HepG2 (cell line): Measurements from ENCODE around the gene C1QB. TPM values are rescaled to one million over a fixed set of nuclear protein-coding genes. Genes with fewer than 3 reads are reported as not detected.

Experiments used
- ATAC-seq: fragments of 200-7000 bp; cut with Tn5 transposase; 3 replicates; pipeline ENCODE4 v1.9.1; 2020; ENCODE audit warnings: mild to moderate bottlenecking, moderate library complexity
- BruUV-seq: library from RNA; stranded (reverse); fragments of 400-500 nt; replicated peaks from 2 replicates; lab custom pipeline; 2021; lab: Mats Ljungman, UMichigan
- CTCF ChIA-PET: fragments of 300-600 bp; formaldehyde crosslinking; extraction: SDS; loops from one replicate; lab custom pipeline; 2021; ENCODE audit warnings: low total read pairs, inconsistent platforms, low intra/inter-chr PET ratio; lab: Yijun Ruan, JAX
- POLR2A ChIA-PET: fragments of 350-600 bp; sonication (Branson Sonifier 250); formaldehyde crosslinking; loops from one replicate; lab custom pipeline; 2020; ENCODE audit warnings: antibody characterized with exemption, inconsistent platforms; lab: Yijun Ruan, JAX
- DNase-seq: peaks from one replicate; pipeline ENCODE4 v3.0.0-alpha.2; 2015; ENCODE audit warnings: low spot score
- FAIRE-seq: peaks from 3 replicates; lab custom pipeline; 2011; peaks lifted over from hg19 to GRCh38; lab: Jason Lieb, UNC
- H2AFZ ChIP-seq: one replicate; pipeline ENCODE4 v1.6.1; 2011; ENCODE audit warnings: low read length, inconsistent platforms
- H3K27ac ChIP-seq: fragments of 300-600 bp; 3 replicates; pipeline ENCODE4 v1.8.0; 2011; ENCODE audit warnings: mixed run types, mild to moderate bottlenecking, mixed read lengths, low read length, inconsistent platforms; ENCODE audit not compliant: insufficient read depth; ENCODE audit errors: extremely low read length
- H3K27me3 ChIP-seq, 2 experiments: fragments of 200-600 bp in 1 of 2; 2 replicates in 1 of 2; 3 replicates in 1 of 2; pipeline versions ENCODE4 v1.6.0 to v1.8.0; 2011; ENCODE audit warnings: low read length in 2 of 2, mild to moderate bottlenecking in 2 of 2, moderate library complexity in 2 of 2, inconsistent platforms in 1 of 2; ENCODE audit not compliant: insufficient read depth in 2 of 2, control insufficient read depth in 1 of 2
- H3K36me3 ChIP-seq, 2 experiments: fragments of 200-600 bp in 1 of 2; replicated peaks in 1 of 2; 2 replicates in 1 of 2; 3 replicates in 1 of 2; pipeline versions ENCODE4 v1.5.1 to v1.8.0; 2011; ENCODE audit warnings: low read length in 2 of 2, inconsistent platforms in 1 of 2; ENCODE audit not compliant: insufficient read depth in 2 of 2, control insufficient read depth in 1 of 2
- H3K4me1 ChIP-seq: 2 replicates; pipeline ENCODE4 v1.5.1; 2012; ENCODE audit warnings: low read length, inconsistent platforms; ENCODE audit not compliant: insufficient read depth
- H3K4me2 ChIP-seq: 2 replicates; pipeline ENCODE4 v1.6.0; 2011; ENCODE audit warnings: low read depth, low read length, inconsistent platforms
- H3K4me3 ChIP-seq, 3 experiments: fragments of 200-600 bp in 1 of 3; sonication (generic), shearing (Covaris generic) in 1 of 3; replicated peaks in 1 of 3; 2 replicates each; pipeline ENCODE4 v1.5.1; 2011 to 2016; ENCODE audit warnings: low read length in 3 of 3, inconsistent platforms in 2 of 3, low read depth in 2 of 3, mild to moderate bottlenecking in 2 of 3, control low read depth in 1 of 3, mixed read lengths in 1 of 3; ENCODE audit not compliant: insufficient read depth in 1 of 3
- H3K79me2 ChIP-seq: one replicate; pipeline ENCODE4 v1.6.1; 2011; ENCODE audit warnings: low read length, inconsistent platforms; ENCODE audit not compliant: insufficient read depth
- H3K9ac ChIP-seq: 2 replicates; pipeline ENCODE4 v1.6.0; 2011; ENCODE audit warnings: mild to moderate bottlenecking, low read depth, low read length, inconsistent platforms; ENCODE audit not compliant: insufficient read depth
- H3K9me3 ChIP-seq: 2 replicates; pipeline ENCODE4 v1.5.1; 2012; ENCODE audit warnings: mild to moderate bottlenecking, low read length
- H4K20me1 ChIP-seq: 2 replicates; pipeline ENCODE4 v1.6.0; 2011; ENCODE audit warnings: inconsistent platforms, mild to moderate bottlenecking, low read length, moderate library complexity; ENCODE audit not compliant: insufficient read depth
- JARID2 ChIP-seq: sonication (generic); formaldehyde crosslinking; IDR thresholded peaks from 2 replicates; pipeline ENCODE4 v1.8.1; 2023; ENCODE audit warnings: missing genetic modification reagents, inconsistent platforms; ENCODE audit not compliant: insufficient replicate concordance
- NR3C1 ChIP-seq: sonication (generic); formaldehyde crosslinking; IDR thresholded peaks from 2 replicates; pipeline ENCODE4 v1.4.0; 2020; ENCODE audit warnings: missing genetic modification reagents
- RXRA ChIP-seq: sonication (generic); formaldehyde crosslinking; IDR thresholded peaks from 2 replicates; pipeline ENCODE4 v1.5.1; 2020; ENCODE audit warnings: missing genetic modification reagents
- SIX1 ChIP-seq: sonication (generic); formaldehyde crosslinking; IDR thresholded peaks from 2 replicates; pipeline ENCODE4 v1.4.0; 2020; ENCODE audit warnings: missing genetic modification reagents, borderline replicate concordance
- UBTF ChIP-seq: sonication (generic); formaldehyde crosslinking; IDR thresholded peaks from 2 replicates; pipeline ENCODE4 v1.4.0; 2020; ENCODE audit warnings: mild to moderate bottlenecking, missing genetic modification reagents
- ZNF274 ChIP-seq: sonication (generic); formaldehyde crosslinking; IDR thresholded peaks from 2 replicates; pipeline ENCODE4 v1.5.1; 2020; ENCODE audit warnings: mild to moderate bottlenecking, missing genetic modification reagents
- ZNF362 ChIP-seq: sonication (generic); formaldehyde crosslinking; IDR thresholded peaks from 2 replicates; pipeline ENCODE4 v1.4.0; 2020; ENCODE audit warnings: missing genetic modification reagents, mild to moderate bottlenecking, borderline replicate concordance
- ZNF414 ChIP-seq: sonication (generic); formaldehyde crosslinking; IDR thresholded peaks from 2 replicates; pipeline ENCODE4 v1.5.0; 2020; ENCODE audit warnings: missing genetic modification reagents
- ZNF451 ChIP-seq: sonication (generic); formaldehyde crosslinking; IDR thresholded peaks from 2 replicates; pipeline ENCODE4 v1.5.0; 2020; ENCODE audit warnings: mild to moderate bottlenecking, missing genetic modification reagents
- WGBS: methylation state at CpG from one replicate; pipeline ENCODE4 v1.1.6; 2017; ENCODE audit warnings: low lambda C conversion rate; 5-methylcytosine and 5-hydroxymethylcytosine counted together
- in situ Hi-C: cut with HindIII; loops from 2 replicates; pipeline ENCODE4 v1.10.0; 2017; ENCODE audit warnings: low pct_unique_long_range_greater_than_20kb; ENCODE audit not compliant: extremely low pct_ligation_motif_present
- intact Hi-C: fragments of 100-400 bp; cut with micrococcal nuclease; formaldehyde crosslinking; loops from one replicate; pipeline ENCODE4 v1.10.0; 2022; ENCODE audit not compliant: unreplicated experiment
- polyA plus RNA-seq, 8 experiments: library from polyadenylated mRNA; depleted of rRNA in 3 of 8; stranded (reverse) in 7 of 8; unstranded in 1 of 8; fragments of >200 nt; fragmentation: Illumina TruSeq in 4 of 8; extraction: Trizol in 4 of 8; gene quantifications; 2 replicates each; pipeline versions ENCODE4 v1.2.1 to v1.2.3, GENCODE V29; 2011 to 2016; ENCODE audit warnings: low read depth in 4 of 8, missing spikeins in 1 of 8, mixed read lengths in 1 of 8; ENCODE audit not compliant: insufficient read depth in 1 of 8
- total RNA-seq, 5 experiments: library from RNA; depleted of rRNA; stranded (reverse); fragments of >200 nt; fragmentation: Illumina TruSeq; extraction: Trizol; gene quantifications; 2 replicates each; pipeline ENCODE4 v1.2.3, GENCODE V29; 2016; ENCODE audit warnings: low read depth in 1 of 5

The C1QB gene
- total and polyA plus RNA-seq, 2 of the 13 experiments (the other 11 are each of a cell fraction or from before 2014, with no cell fraction given) = not detected

GRCh38 chr1:22635436-22635835 is 17.6 kb upstream of the C1QB start:
- Histone ChIP-seq H3K4me1 (no peaks in the 10 kb centered on the region), H3K36me3 (no peaks in the 10 kb centered on the region), H3K27ac (no peak overlapping the region), H3K27me3 (peaks cover 0 to 43% of the 10 kb centered on the region in 2 experiments; a peak in 2 of 5 replicates), H2AFZ (no peak overlapping the region), H3K4me3 (no peak overlapping the region), H3K79me2 (no peaks in the 10 kb centered on the region), H3K9ac (no peak overlapping the region), H3K4me2 (no peak overlapping the region), H3K9me3 (no peaks in the 10 kb centered on the region), H4K20me1 (no peaks in the 10 kb centered on the region)
- in situ Hi-C loops = no loop called here
- DNase-seq (no peak), ATAC-seq (no peak), FAIRE-seq (no peak)
- TF ChIP-seq NR3C1 (CRISPR knock-in tag) (no peak), JARID2 (no peak), ZNF451 (no peak), ZNF362 (CRISPR knock-in tag) (no peak), SIX1 (CRISPR knock-in tag) (no peak), RXRA (CRISPR knock-in tag) (no peak), ZNF414 (CRISPR knock-in tag) (no peak), UBTF (no peak), ZNF274 (CRISPR knock-in tag) (no peak)
- WGBS = 9% methylated on average over 6 of the region's 7 CpGs
- ChIA-PET CTCF (no interaction called here), POLR2A (no interaction called here)
- intact Hi-C loops = no loop called here
- BruUV-seq = no TSS peak
